Fibroblast of villous mesenchyme (primary cell): Measurements from ENCODE around the gene PIK3IP1. TPM values are rescaled to one million over a fixed set of nuclear protein-coding genes. Genes with fewer than 3 reads are reported as not detected.

ENCODE experiments used
- DNase-seq: peaks from one replicate; pipeline ENCODE4 v3.0.0-alpha.2; 2010; ENCODE audit warnings: low read depth
- H3K4me3 ChIP-seq: 2 replicates; pipeline ENCODE4 v1.5.1; 2011; ENCODE audit warnings: low read depth, mild to moderate bottlenecking, low read length
- total RNA-seq: library from RNA; depleted of rRNA; stranded (reverse); fragments of >200 nt; gene quantifications from 2 replicates; pipeline ENCODE4 v1.2.3, GENCODE V29; 2012
- TF ChIP-seq, protein P1 (sequence below): IDR thresholded peaks from 2 replicates; pipeline ENCODE4 v1.5.1; 2012; ENCODE audit warnings: low read depth, mild to moderate bottlenecking, low read length; ENCODE audit not compliant: insufficient read depth

Gene PIK3IP1
- total RNA-seq, 1 donor: 11.2 TPM

DNA sequence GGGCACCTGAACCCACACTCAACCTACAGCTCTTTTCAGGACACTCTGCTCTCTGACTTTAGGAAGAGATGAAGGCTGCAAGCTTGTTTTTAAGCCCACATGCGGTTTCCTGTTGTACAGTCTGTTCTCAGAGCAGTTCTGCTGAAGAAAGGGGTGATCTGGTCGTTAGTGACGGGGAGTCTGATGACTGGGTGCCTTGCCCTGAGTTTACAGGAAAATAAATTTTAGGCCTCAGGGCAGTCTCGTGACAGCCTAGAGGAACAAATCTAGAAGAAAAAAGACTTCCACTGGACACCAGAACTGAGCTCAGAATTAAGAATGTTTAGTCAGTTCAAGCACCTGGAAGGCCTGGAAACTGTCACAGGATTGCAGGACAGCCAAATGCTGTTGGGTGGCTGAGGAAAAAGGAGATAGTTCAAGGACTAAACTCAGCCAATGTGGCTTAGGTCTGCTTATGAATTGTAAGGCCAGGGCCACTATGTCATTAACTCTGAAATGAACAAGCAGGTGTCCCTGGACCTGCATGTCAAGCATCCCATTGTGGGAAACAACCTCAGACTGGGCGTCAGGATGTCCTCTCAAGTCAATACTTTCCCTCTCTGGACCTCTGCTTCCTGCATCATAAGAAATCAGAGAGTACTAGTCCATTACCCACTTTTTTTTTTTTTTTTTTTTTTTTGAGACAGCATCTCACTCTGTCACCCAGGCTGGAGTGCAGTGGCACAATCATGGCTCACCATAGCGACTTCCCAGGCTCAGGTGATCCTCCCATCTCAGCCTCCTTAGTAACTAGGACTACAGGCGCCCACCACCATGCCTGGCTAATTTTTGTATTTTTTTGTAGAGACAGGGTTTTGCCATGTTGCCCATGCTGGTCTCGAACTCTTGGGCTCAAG lies 5.7 kb downstream of the PIK3IP1 start:
- TF ChIP-seq, protein P1, sequence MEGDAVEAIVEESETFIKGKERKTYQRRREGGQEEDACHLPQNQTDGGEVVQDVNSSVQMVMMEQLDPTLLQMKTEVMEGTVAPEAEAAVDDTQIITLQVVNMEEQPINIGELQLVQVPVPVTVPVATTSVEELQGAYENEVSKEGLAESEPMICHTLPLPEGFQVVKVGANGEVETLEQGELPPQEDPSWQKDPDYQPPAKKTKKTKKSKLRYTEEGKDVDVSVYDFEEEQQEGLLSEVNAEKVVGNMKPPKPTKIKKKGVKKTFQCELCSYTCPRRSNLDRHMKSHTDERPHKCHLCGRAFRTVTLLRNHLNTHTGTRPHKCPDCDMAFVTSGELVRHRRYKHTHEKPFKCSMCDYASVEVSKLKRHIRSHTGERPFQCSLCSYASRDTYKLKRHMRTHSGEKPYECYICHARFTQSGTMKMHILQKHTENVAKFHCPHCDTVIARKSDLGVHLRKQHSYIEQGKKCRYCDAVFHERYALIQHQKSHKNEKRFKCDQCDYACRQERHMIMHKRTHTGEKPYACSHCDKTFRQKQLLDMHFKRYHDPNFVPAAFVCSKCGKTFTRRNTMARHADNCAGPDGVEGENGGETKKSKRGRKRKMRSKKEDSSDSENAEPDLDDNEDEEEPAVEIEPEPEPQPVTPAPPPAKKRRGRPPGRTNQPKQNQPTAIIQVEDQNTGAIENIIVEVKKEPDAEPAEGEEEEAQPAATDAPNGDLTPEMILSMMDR: no peak

DNA sequence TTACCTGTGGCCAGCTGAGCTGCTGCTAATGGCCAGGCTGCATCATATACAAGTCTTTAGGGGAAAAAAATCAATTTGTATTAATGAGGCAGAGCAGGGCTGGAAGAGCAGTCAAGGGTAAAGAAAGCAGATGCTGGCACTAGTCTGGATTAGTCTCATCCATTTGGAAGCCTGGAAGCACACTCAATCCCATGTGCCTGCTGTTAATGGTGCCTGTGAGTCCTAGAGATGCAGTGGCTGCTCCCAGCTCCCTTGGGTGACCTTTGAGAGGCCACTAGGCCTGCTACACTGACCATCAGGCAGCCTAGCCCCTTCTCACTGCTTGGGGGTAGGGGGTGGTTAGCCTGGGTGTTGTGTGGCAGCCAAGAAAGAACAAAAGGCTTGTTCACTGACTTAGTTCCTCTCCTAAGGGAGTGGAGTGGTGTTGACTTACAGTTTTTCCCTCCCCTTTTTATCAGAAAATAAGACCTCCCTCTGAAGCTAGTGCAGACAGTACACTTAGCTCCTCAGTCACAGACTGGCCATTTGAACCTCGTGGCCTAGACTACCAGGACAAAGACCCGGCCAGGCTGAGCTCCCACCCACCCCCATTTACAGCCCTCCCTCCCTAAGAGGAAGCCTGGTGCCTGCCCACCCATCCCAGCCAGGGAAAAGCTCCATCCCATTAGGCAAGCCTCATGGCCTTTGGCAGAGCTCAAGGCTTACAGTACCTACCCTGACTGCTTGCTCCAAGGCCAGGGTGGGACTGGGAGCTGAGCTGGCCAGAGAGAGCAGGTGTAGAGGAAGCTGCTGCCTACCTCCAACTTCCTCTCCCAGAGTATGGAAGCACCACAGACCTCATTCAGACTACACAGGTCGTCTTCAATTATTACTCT lies 7.8 kb downstream of the PIK3IP1 start:
- TF ChIP-seq, protein P1: no peak
- no peak overlapping the region for H3K4me3 ChIP-seq
- DNase-seq: no peak

More for the DNA sequence above, 5.7 kb downstream of the PIK3IP1 start:
- no peak overlapping the region for H3K4me3 ChIP-seq
- peak; percentile 24 for DNase-seq

DNA sequence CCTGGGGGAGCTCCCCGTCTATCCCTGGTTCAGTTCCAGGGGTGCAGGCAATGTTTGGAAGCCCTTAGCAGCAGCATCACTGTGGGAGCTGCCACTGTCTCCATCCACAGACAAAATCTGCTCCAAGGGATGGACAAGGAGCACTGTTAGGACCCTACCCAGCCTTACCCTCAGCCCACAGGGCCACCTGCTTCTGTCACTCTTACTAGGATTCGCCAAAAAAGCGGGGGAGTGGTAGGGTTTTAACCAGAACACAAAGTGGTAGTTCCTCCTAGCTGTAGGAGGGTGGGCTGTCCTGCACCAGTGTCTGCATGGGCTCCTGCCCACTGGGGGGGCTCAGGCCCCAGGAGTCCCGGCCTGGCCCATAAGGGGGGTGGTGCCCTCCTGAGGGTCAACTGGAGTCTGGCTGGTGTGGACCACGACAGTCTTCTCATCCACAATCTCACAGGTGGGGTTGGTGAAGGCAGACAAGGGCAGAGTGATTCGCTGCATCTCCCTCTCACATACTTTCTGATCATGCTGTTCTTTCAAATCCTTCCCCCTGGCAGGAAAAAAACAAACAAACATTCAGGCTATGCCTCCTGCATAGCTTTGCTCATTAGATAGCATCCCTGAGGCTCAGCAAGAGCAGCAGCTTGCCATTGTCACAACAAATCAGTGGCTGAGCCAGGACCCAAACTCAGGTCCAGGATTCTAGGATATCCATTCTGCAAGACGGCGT lies 9.4 kb downstream of the PIK3IP1 start:
- DNase-seq: no peak
- no peak overlapping the region for H3K4me3 ChIP-seq
- TF ChIP-seq, protein P1: no peak

GRCh38 chr22:31281733-31282132 lies 10.6 kb downstream of the PIK3IP1 start:
- no peak for DNase-seq
- no peak overlapping the region for H3K4me3 ChIP-seq
- TF ChIP-seq, protein P1: no peak

DNA sequence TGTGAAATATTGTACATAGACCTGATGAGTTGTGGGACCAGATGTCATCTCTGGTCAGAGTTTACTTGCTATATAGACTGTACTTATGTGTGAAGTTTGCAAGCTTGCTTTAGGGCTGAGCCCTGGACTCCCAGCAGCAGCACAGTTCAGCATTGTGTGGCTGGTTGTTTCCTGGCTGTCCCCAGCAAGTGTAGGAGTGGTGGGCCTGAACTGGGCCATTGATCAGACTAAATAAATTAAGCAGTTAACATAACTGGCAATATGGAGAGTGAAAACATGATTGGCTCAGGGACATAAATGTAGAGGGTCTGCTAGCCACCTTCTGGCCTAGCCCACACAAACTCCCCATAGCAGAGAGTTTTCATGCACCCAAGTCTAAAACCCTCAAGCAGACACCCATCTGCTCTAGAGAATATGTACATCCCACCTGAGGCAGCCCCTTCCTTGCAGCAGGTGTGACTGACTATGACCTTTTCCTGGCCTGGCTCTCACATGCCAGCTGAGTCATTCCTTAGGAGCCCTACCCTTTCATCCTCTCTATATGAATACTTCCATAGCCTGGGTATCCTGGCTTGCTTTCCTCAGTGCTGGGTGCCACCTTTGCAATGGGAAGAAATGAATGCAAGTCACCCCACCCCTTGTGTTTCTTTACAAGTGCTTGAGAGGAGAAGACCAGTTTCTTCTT lies 12.3 kb downstream of the PIK3IP1 start:
- DNase-seq: no peak
- no peak overlapping the region for H3K4me3 ChIP-seq
- TF ChIP-seq, protein P1: no peak

DNA sequence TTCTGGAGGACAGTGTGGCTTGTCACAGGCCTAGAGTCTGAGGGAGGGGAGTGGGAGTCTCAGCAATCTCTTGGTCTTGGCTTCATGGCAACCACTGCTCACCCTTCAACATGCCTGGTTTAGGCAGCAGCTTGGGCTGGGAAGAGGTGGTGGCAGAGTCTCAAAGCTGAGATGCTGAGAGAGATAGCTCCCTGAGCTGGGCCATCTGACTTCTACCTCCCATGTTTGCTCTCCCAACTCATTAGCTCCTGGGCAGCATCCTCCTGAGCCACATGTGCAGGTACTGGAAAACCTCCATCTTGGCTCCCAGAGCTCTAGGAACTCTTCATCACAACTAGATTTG lies 13.0 kb downstream of the PIK3IP1 start:
- DNase-seq: no peak
- H3K4me3 ChIP-seq: no peak overlapping the region
- TF ChIP-seq, protein P1: no peak
